T-cell (primary cell): Measurements from ENCODE around the gene TFF2. TPM values are rescaled to one million over a fixed set of nuclear protein-coding genes. Genes with fewer than 3 reads are reported as not detected.

ENCODE experiments used
- ATAC-seq, 4 experiments: fragments of 200-7000 bp in 3 of 4; fragments of 150-1000 bp in 1 of 4; cut with Tn5 transposase; replicated peaks in 1 of 4; 1 replicate in 3 of 4; 2 replicates in 1 of 4; pipeline ENCODE4 v1.10.0; 2021; ENCODE audit warnings: moderate library complexity in 3 of 4, mild to moderate bottlenecking in 2 of 4, moderate number of reproducible peaks in 1 of 4
- CTCF ChIA-PET, 2 donors: fragments of 300-600 bp; sonication (Branson Sonifier 250); formaldehyde crosslinking; loops; one replicate each; lab custom pipeline; 2022; ENCODE audit warnings: antibody characterized with exemption in 2 of 2; lab: Charles Lee
- POLR2A ChIA-PET, 2 donors: fragments of 300-600 bp; sonication (Branson Sonifier 250); formaldehyde crosslinking; loops; one replicate each; lab custom pipeline; 2022; ENCODE audit warnings: antibody characterized with exemption in 2 of 2; lab: Charles Lee
- DNase-seq, 35 experiments: peaks; one replicate each; pipeline versions ENCODE4 v3.0.0 to v3.0.0-alpha.2; 2013 to 2023
- H3K27ac ChIP-seq: one replicate; pipeline ENCODE4 v1.5.1; 2013; ENCODE audit warnings: low read length
- H3K27me3 ChIP-seq, 2 experiments: replicated peaks in 1 of 2; 1 replicate in 1 of 2; 2 replicates in 1 of 2; pipeline versions ENCODE4 v1.6.1 to v1.7.0; 2013; ENCODE audit warnings: low read length in 1 of 2, mixed read lengths in 1 of 2; ENCODE audit not compliant: control insufficient read depth in 2 of 2, insufficient read depth in 2 of 2; ENCODE audit errors: extremely low read depth in 1 of 2
- H3K36me3 ChIP-seq, 2 donors: 1 replicate in 1 of 2; 2 replicates in 1 of 2; pipeline versions ENCODE4 v1.6.1 to v1.7.0; 2013; ENCODE audit warnings: low read length in 1 of 2; ENCODE audit not compliant: control insufficient read depth in 2 of 2, insufficient read depth in 1 of 2; ENCODE audit errors: extremely low read depth in 1 of 2
- H3K4me1 ChIP-seq, 2 experiments: 1 replicate in 1 of 2; 2 replicates in 1 of 2; pipeline versions ENCODE4 v1.6.1 to v1.7.0; 2013; ENCODE audit warnings: low read length in 2 of 2, mixed read lengths in 1 of 2; ENCODE audit not compliant: insufficient read depth in 2 of 2, control insufficient read depth in 1 of 2; ENCODE audit errors: extremely low read depth in 1 of 2
- H3K4me3 ChIP-seq, 2 donors: 1 replicate in 1 of 2; 2 replicates in 1 of 2; pipeline versions ENCODE4 v1.5.1 to v1.7.0; 2013; ENCODE audit warnings: mild to moderate bottlenecking in 2 of 2, low read length in 1 of 2, moderate library complexity in 1 of 2; ENCODE audit not compliant: control insufficient read depth in 1 of 2; ENCODE audit errors: extremely low read depth in 1 of 2
- H3K9me3 ChIP-seq: 2 replicates; pipeline ENCODE4 v1.7.0; 2013
- H3K27ac Mint-ChIP-seq, 2 donors: one replicate each; pipeline ENCODE4 v1.8.0; 2020 to 2021; ENCODE audit warnings: mild to moderate bottlenecking in 2 of 2, mixed read lengths in 2 of 2
- H3K27me3 Mint-ChIP-seq, 2 donors: one replicate each; pipeline ENCODE4 v1.8.0; 2021 to 2022; ENCODE audit warnings: mixed read lengths in 2 of 2
- H3K36me3 Mint-ChIP-seq: one replicate; pipeline ENCODE4 v1.8.0; 2021; ENCODE audit warnings: mixed read lengths
- H3K4me1 Mint-ChIP-seq, 3 donors: one replicate each; pipeline ENCODE4 v1.8.0; 2020 to 2022; ENCODE audit warnings: mixed read lengths in 3 of 3, mild to moderate bottlenecking in 1 of 3
- H3K4me3 Mint-ChIP-seq, 3 donors: one replicate each; pipeline ENCODE4 v1.8.0; 2020 to 2022; ENCODE audit warnings: mild to moderate bottlenecking in 3 of 3, mixed read lengths in 3 of 3, moderate library complexity in 3 of 3
- H3K9me3 Mint-ChIP-seq, 3 donors: one replicate each; pipeline ENCODE4 v1.8.0; 2020 to 2022; ENCODE audit warnings: mixed read lengths in 3 of 3
- WGBS: methylation state at CpG from one replicate; pipeline ENCODE4 v1.1.5; 2013; ENCODE audit warnings: missing lambda C conversion rate; ENCODE audit not compliant: insufficient coverage; 5-methylcytosine and 5-hydroxymethylcytosine counted together
- total RNA-seq, 35 experiments: library from RNA in 6 of 35; stranded (reverse) in 6 of 35; fragments of 120-200 nt in 1 of 35; gene quantifications; one replicate each; pipeline versions ENCODE4 v1.2.1 to v1.2.4 and lab custom pipeline; 2013 to 2026

The TFF2 gene
- total RNA-seq, 5 donors from 2014 or later (not counting 1 experiment from before 2014, with no cell fraction given): 0.38 TPM; not detected in 4

- Mint-ChIP-seq H3K4me3 (no peak overlapping the region), H3K36me3 (no peaks in the 10 kb centered on the region), H3K9me3 (no peaks in the 10 kb centered on the region), H3K4me1 (peaks cover 3 to 15% (median 4%) of the 10 kb centered on the region in 3 donors), H3K27ac (no peak overlapping the region), H3K27me3 (peaks cover 0 to 2% of the 10 kb centered on the region in 2 donors)
- 89% methylated on average over 1 of the region's 6 CpGs for WGBS
- H3K27me3 ChIP-seq: peaks cover 0 to 18% of the 10 kb centered on the region in 2 experiments
- DNase-seq (no peak), ATAC-seq (no peak)
- H3K36me3 ChIP-seq: no peaks in the 10 kb centered on the region
- H3K4me3 ChIP-seq: no peak overlapping the region
- ChIA-PET POLR2A (no interaction called here), CTCF (no interaction called here)
- H3K27ac ChIP-seq: no peak overlapping the region
- H3K4me1 ChIP-seq: peaks cover 0 to 5% of the 10 kb centered on the region in 2 experiments
- H3K9me3 ChIP-seq: no peaks in the 10 kb centered on the region
Observed at GRCh38 chr21:42365770-42366169, 15.0 kb upstream of the TFF2 start.

- DNase-seq (no peak), ATAC-seq (no peak)
- H3K27me3 Mint-ChIP-seq: peaks cover 0 to 2% of the 10 kb centered on the region in 2 donors
- H3K4me3 ChIP-seq: no peak overlapping the region
- H3K9me3 ChIP-seq: no peaks in the 10 kb centered on the region
- POLR2A ChIA-PET: no interaction called here
- H3K9me3 Mint-ChIP-seq: no peaks in the 10 kb centered on the region
- peak overlapping the region in 1 of 2 donors; percentile 11 for H3K27ac Mint-ChIP-seq
- 81% methylated on average over 13 of the region's 13 CpGs for WGBS
- CTCF ChIA-PET: interaction anchor here in 1 of 2 donors (0.6 kb wide), 1 partner anchor 38 kb away, joined by 7 read pairs; no protein-coding TSS in a partner anchor
- H3K4me3 Mint-ChIP-seq: no peak overlapping the region
- H3K36me3 Mint-ChIP-seq: no peaks in the 10 kb centered on the region
- H3K4me1 ChIP-seq: peaks cover 0 to 5% of the 10 kb centered on the region in 2 experiments
- H3K27ac ChIP-seq: no peak overlapping the region
- no peaks in the 10 kb centered on the region for H3K36me3 ChIP-seq
- peaks cover 0 to 11% of the 10 kb centered on the region in 2 experiments for H3K27me3 ChIP-seq
- peaks cover 3 to 15% (median 4%) of the 10 kb centered on the region in 3 donors for H3K4me1 Mint-ChIP-seq
Observed at GRCh38 chr21:42364304-42364865, 13.6 kb upstream of the TFF2 start.

- Mint-ChIP-seq H3K27me3 (peaks cover 0 to 2% of the 10 kb centered on the region in 2 donors), H3K4me1 (peaks cover 3 to 15% (median 4%) of the 10 kb centered on the region in 3 donors), H3K36me3 (no peaks in the 10 kb centered on the region), H3K27ac (no peak overlapping the region), H3K9me3 (no peaks in the 10 kb centered on the region), H3K4me3 (no peak overlapping the region)
- ChIA-PET POLR2A (no interaction called here), CTCF (no interaction called here)
- ATAC-seq (no peak), DNase-seq (no peak)
- Histone ChIP-seq H3K27me3 (peaks cover 0 to 11% of the 10 kb centered on the region in 2 experiments), H3K27ac (no peak overlapping the region), H3K4me3 (no peak overlapping the region), H3K4me1 (peaks cover 0 to 5% of the 10 kb centered on the region in 2 experiments), H3K9me3 (no peaks in the 10 kb centered on the region), H3K36me3 (no peaks in the 10 kb centered on the region)
- WGBS: 21% methylated on average over 2 of the region's 8 CpGs
Observed at GRCh38 chr21:42363312-42363711, 12.5 kb upstream of the TFF2 start.

- Histone ChIP-seq H3K27ac (no peak overlapping the region), H3K9me3 (no peaks in the 10 kb centered on the region), H3K4me1 (peaks cover 0 to 5% of the 10 kb centered on the region in 2 experiments), H3K27me3 (peaks cover 0 to 11% of the 10 kb centered on the region in 2 experiments), H3K36me3 (no peaks in the 10 kb centered on the region), H3K4me3 (no peak overlapping the region)
- no peak for ATAC-seq
- Mint-ChIP-seq H3K4me1 (peaks cover 3 to 15% (median 4%) of the 10 kb centered on the region in 3 donors), H3K27ac (no peak overlapping the region), H3K4me3 (no peak overlapping the region), H3K36me3 (no peaks in the 10 kb centered on the region), H3K9me3 (no peaks in the 10 kb centered on the region), H3K27me3 (peaks cover 0 to 2% of the 10 kb centered on the region in 2 donors)
- DNase-seq: no peak
- 80% methylated on average over 1 of the region's 9 CpGs for WGBS
- POLR2A ChIA-PET: interaction anchor here in 1 of 2 donors (0.6 kb wide), 1 partner anchor 92 kb away, joined by 8 read pairs; no protein-coding TSS in a partner anchor
- CTCF ChIA-PET: interaction anchor here in 1 of 2 donors (0.6 to 0.7 kb wide), 2 partner anchors 8 to 19 kb away, joined by 3 to 7 read pairs; no protein-coding TSS in a partner anchor
Observed at GRCh38 chr21:42362700-42363099, 11.9 kb upstream of the TFF2 start.

GRCh38 chr21:42362198-42362597 is 11.4 kb upstream of the TFF2 start:
- WGBS: no CpG with 5 or more reads among the region's 12 CpGs
- CTCF ChIA-PET: interaction anchor here in 1 of 2 donors (0.6 to 0.7 kb wide), 2 partner anchors 8 to 20 kb away, joined by 3 to 7 read pairs; no protein-coding TSS in a partner anchor
- H3K9me3 ChIP-seq: no peaks in the 10 kb centered on the region
- peaks cover 0 to 5% of the 10 kb centered on the region in 2 experiments for H3K4me1 ChIP-seq
- Mint-ChIP-seq H3K9me3 (no peaks in the 10 kb centered on the region), H3K36me3 (no peaks in the 10 kb centered on the region), H3K4me1 (peaks cover 3 to 15% (median 4%) of the 10 kb centered on the region in 3 donors), H3K4me3 (no peak overlapping the region), H3K27me3 (peaks cover 0 to 2% of the 10 kb centered on the region in 2 donors), H3K27ac (no peak overlapping the region)
- H3K4me3 ChIP-seq: no peak overlapping the region
- DNase-seq (no peak), ATAC-seq (no peak)
- H3K27me3 ChIP-seq: peaks cover 0 to 11% of the 10 kb centered on the region in 2 experiments
- H3K27ac ChIP-seq: no peak overlapping the region
- H3K36me3 ChIP-seq: no peaks in the 10 kb centered on the region
- POLR2A ChIA-PET: interaction anchor here in 1 of 2 donors (0.6 kb wide), 1 partner anchor 92 kb away, joined by 8 read pairs; no protein-coding TSS in a partner anchor

- Mint-ChIP-seq H3K36me3 (no peaks in the 10 kb centered on the region), H3K27ac (no peak overlapping the region), H3K9me3 (peaks cover 0 to 6% (median 4%) of the 10 kb centered on the region in 3 donors), H3K27me3 (peaks cover 0 to 2% of the 10 kb centered on the region in 2 donors), H3K4me3 (no peak overlapping the region), H3K4me1 (peaks cover 3 to 15% (median 4%) of the 10 kb centered on the region in 3 donors)
- peaks cover 0 to 5% of the 10 kb centered on the region in 2 experiments for H3K4me1 ChIP-seq
- ChIA-PET CTCF (no interaction called here), POLR2A (no interaction called here)
- ATAC-seq: no peak
- DNase-seq: no peak
- no CpG with 5 or more reads among the region's 7 CpGs for WGBS
- H3K9me3 ChIP-seq: no peaks in the 10 kb centered on the region
- H3K27me3 ChIP-seq: peaks cover 0 to 15% of the 10 kb centered on the region in 2 experiments
- H3K36me3 ChIP-seq: no peaks in the 10 kb centered on the region
- H3K27ac ChIP-seq: no peak overlapping the region
- no peak overlapping the region for H3K4me3 ChIP-seq
Observed at GRCh38 chr21:42361286-42361685, 10.5 kb upstream of the TFF2 start.
